NCI-H510A treated with DMSO at 0.1 percent for 48 hours (cell line): ENCODE measurements around the gene PTPRN2.
"Not testable (repeated sequence)": the region's sequence is repeated elsewhere in the genome, so short reads cannot be mapped to it uniquely, and the experiment has no call there.

Experiments
- DNase-seq: peaks from one replicate; lab custom pipeline; 2025; lab: John Stamatoyannopoulos, UW

Gene PTPRN2

GRCh38 chr7:158350166-158350900 lies 237.3 kb downstream of the PTPRN2 start:
- no peak for DNase-seq

- DNase-seq: no peak
Observed at GRCh38 chr7:158348446-158348845, 239.2 kb downstream of the PTPRN2 start.

DNA sequence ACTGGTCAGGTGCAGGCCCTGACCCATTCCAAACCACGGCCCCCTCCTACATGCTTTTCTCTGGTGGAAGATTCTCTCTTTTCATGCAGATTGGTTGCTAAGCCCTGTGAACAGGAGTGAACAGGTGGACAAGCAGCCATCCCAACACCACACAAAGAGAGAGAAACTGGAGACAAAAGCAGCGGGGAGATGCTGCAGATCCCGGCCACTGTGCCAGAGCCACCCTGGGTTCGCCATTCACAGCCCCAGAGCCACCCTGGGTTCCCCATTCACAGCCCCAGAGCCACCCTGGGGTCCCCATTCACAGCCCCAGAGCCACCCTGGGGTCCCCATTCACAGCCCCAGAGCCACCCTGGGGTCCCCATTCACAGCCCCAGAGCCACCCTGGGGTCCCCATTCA lies 239.6 kb downstream of the PTPRN2 start:
- DNase-seq: not testable (repeated sequence)

GRCh38 chr7:158345731-158346130 lies 241.9 kb downstream of the PTPRN2 start:
- DNase-seq: no peak

DNA sequence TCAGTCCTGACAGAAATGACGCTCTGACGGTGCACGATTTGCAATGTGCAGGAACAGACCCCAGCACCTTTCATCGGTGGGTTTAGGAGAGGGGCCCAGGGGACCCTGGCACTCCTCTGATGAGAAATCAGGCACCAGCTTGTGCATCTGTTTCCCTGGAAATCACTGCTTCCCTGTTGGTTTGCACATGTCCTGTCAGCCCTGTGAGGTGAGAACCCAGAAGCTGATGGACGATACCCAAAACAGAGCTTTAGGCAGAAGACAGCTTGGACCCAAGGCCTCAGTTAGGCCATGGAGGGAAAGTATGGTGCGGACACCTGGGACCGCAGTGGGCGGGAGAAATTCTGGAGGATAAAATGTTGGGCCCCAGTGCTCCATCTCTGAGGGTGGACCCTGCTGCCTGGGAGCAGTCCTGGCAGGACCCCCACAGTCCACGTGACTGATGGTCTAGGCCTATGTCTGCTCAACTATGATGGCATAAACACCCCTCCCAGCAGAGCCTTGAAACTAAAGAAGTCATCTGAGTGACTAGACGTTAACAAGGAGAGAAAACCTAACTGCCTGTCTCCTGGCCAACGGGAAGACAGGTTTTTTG lies 242.8 kb downstream of the PTPRN2 start:
- no peak for DNase-seq

DNA sequence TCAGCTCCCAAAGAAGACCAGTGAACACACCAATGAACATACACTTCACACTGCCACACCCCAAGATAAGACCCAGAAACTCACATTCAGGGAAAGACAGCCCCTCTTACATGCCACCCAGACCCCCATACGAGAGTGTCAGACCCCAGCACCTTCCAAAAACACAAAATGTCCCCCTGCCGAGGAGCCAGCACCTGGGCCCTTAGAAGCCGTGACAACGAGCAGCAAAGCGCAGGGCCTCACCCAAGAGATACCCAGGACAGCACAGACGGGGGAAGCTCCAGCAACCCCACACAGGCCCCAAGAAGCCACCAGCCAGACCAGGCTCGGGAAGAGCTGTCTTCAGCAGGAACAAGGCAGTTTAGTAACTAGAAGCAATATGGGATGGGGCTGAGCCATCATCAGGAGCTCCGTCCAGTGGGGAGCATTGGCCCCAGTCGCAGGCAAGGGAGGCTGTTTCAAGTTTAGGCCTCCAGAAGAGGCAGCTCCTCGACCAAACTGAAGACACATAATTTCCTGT lies 243.6 kb downstream of the PTPRN2 start:
- DNase-seq: no peak

GRCh38 chr7:158343526-158343925 lies 244.1 kb downstream of the PTPRN2 start:
- no peak for DNase-seq

DNA sequence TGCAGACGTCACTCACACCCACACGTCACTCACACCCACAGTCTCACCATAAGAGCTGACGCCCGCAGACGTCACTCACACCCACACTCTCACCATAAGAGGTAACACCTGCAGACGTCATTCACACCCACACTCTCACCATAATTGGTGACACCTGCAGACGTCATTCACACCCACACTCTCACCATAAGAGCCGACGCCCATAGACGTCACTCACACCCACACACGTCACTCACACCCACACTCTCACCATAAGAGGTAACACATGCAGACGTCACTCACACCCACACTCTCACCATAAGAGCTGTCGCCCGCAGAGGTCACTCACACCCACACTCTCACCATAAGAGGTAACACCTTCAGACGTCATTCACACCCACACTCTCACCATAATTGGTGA lies 246.5 kb downstream of the PTPRN2 start:
- DNase-seq: not testable (repeated sequence)

DNA sequence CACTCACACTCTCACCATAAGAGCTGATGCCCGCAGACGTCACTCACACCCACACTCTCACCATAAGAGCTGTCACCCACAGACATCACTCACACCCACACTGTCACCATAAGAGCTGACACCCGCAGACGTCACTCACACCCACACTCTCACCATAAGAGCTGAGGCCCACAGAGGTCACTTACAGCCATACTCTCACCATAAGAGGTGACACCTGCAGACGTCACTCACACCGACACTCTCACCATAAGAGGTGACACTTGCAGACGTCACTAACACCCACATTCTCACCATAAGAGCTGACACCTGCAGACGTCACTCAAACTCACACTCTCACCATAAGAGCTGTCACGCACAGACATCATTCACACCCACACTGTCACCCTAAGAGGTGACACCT lies 250.7 kb downstream of the PTPRN2 start:
- DNase-seq: not testable (repeated sequence)

DNA sequence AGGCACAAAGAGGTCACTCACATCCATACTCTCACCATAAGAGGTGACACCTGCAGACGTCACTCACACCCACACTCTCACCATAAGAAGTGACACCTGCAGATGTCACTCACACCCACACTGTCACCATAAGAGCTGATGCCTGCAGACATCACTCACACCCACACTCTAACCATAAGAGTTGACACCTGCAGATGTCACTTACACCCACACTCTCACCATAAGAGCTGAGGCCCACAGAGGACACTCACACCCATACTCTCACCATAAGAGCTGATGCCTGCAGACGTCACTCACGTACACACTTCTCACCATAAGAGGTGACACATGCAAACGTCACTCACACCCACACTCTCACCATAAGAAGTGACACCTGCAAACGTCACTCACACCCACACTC lies 255.1 kb downstream of the PTPRN2 start:
- DNase-seq: not testable (repeated sequence)

GRCh38 chr7:158331826-158332450 lies 255.7 kb downstream of the PTPRN2 start:
- not testable (repeated sequence) for DNase-seq

DNA sequence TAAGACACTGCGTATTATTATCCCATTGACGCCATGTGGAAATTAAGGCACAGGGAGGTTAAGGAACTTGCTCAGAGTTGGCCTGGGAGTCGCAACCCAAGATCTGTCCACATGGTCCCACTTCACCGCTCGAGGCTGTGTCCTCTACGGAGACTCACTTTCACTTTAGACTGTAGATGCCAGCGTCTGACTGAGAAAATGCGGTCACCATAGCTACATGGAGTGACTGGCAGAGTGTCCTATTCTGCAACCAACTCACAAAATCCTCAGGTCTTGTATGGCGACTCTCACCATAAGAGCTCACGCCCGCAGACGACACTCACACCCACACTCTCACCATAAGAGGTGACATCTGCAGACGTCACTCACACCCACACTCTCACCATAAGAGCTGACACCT lies 257.9 kb downstream of the PTPRN2 start:
- DNase-seq: no peak

DNA sequence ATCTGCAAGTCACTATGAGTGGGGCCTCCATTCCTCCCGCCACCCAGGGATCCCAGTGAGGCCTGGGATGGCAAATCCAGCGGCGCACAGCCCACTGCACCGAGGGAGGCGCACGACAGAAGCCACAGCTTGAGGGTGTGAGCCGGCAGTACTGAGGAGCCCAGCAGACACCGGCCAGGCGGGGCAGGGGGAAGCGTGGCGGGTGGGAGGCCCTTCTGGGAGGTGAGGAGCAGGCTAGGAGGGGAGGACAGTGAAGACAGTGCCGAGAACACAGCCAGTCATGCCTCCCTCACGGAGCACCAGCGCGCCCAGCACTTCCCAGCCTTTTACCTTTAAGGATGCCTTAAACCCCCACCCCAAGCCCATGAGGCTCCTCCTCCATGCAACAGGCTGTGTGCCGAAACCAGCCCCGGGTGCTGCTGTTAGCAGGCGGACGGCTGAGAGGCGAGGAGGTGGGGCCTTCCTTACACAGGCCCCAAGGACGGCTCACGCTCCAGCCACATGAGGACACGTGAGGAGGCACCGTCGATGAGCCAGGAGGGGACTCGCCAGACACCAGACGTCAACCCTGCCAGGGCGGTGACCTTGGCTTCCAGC lies 258.5 kb downstream of the PTPRN2 start:
- DNase-seq: no peak

- DNase-seq: no peak
Observed at GRCh38 chr7:158328376-158329013, 259.1 kb downstream of the PTPRN2 start.

DNA sequence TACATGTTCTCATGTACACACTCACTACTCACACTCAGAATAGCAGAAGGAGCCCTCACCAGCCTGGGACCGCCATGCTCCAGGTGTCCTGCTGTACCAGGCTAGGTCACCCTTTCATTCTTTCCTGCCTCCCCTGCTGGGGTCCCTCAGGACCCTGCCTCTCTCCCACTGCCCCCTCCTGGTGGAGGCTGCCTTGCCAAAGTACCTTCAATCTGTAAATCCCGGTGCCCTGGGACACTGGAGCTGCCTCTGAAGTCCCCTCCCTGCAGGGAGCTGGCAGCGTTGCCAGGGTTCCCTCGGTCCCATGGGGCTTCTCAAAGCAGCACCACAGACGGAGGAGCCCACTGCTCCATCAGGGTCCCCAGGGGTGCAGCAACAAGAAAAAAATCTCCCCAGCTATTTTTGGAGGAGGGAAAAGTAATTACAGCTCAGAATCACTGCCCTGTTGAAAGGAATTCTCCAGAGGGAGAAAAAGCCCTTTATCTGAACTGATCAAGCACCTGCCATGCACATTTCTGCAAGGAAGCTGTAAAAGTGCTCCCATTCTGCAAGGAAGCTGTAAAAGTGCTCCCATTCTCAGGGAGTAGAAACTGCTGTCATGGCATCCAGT lies 259.9 kb downstream of the PTPRN2 start:
- DNase-seq: no peak

DNA sequence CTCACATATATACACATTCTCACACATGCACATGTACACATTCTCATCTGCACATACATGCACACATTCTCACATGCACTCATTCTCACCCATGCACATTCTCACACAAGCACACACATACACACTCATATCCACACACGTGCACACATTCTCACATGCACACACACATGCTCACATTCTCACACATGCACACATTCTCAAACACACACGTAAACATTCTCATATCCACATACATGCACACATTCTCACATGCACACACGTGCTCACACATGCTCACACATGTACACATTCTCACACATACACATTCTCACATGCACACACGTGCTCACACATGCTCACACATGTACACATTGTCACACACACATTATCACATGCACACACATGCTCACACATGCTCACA lies 260.6 kb downstream of the PTPRN2 start:
- DNase-seq: no peak

DNA sequence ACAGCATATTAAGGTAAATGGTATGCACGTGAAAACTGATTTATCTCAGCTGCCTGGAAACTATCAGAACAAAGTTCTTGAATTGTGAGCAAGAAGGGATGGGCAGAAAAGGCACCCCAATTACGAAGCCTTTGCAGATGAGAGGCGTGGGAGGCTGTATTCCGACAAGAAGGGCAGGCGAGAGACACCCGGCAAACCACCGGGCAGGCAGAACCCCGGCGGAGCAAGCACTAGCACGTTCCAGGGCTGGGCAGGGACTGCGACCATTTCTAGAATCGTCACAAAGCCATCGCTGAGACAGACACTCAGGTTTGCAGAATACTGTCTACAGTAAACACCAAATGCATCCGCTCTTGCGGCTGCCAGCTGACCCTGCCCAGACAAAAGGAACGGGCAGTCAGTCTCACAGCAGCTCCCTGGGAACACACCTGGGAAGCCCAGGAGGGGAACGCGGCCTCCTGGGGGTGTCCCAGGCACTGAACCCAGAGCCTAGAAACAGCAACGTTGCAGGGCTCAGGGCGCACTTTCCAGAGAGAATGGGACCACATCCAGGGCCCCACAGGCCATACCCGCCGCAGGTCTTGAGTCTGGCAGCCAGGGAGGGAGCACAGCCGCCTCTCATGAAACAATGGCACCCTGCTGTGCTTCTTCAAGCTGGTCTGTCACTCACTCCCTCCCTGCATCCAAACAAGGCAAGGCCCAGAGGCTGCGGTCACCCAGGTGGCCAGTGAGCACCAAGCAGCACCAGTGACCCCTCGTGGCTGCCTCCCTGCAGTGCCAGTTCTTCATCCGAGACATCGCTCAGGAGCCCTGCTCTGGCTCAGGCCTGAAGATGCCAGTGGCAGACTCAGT lies 261.9 kb downstream of the PTPRN2 start:
- DNase-seq: peak; percentile 95

GRCh38 chr7:158324397-158325360 lies 262.9 kb downstream of the PTPRN2 start:
- DNase-seq: peak; percentile 47

DNA sequence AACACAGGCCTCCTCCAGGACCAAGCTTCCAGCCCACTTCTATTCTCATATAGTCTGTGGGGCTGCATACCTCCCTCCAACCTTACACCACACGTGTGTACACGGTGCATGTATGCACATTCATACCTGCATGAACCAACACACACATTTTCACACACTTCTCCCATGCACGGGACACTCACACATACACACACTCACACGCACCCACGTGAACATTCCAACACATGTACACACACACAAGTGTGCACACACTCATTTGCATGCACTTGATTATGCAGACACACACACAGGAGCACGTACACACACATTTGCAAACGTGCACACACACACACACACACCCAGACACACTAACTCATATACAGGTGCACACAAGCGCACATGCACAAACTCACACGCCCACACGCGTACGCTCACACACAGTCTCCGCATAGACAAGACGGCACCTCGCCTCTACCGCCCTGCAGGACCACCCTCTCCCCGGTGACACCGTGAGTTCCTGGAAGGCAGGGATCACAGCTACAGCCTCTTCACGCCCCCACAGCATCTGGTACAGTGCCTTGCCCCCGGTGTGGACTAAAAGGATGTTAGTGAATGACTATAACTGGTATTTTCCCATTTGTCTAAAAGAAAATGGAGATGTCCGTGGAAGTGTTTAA lies 263.8 kb downstream of the PTPRN2 start:
- no peak for DNase-seq
